Measurements from ENCODE around the gene TACC3.

The TACC3 gene

GRCh38 chr4:1721666-1722550, 587 bp downstream of the TACC3 start:
- in situ Hi-C loops (cut with MboI; ENCODE audit: low sequenced_read_pairs) = no loop called here

DNA sequence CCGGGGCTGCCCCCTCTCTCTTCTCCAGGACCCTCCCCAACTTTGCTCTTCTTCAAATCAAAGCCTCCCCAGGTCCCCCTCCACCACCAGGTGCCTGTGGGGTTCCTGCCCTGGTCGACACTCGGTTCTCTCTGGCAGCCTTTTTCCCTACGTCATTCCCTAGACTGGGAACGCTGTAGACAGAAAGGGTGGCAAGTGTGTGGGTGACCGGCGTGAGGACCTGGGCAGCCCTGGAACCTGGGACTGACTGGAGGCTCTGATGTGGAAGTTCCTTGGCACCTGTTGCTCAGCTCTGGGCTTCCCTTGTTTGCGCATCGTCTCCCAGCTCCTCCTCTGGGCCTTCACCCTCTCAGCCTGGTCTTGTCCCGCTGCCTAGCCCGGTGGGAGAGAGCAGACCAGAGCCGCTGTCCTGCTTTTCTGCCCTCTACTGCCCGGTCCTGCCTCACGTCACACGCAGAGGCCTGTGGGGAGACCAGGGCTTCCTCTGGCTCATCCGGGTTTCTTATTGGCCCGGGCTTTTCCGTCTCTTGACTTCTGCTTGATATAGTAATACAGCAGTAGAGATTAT, 1.3 kb downstream of the TACC3 start:
- in situ Hi-C loops (cut with MboI; ENCODE audit: low sequenced_read_pairs) = no loop called here

- in situ Hi-C loops (cut with MboI; ENCODE audit: low sequenced_read_pairs) = no loop called here
These were observed 1.9 kb downstream of the TACC3 start for GRCh38 chr4:1723131-1723801.

DNA sequence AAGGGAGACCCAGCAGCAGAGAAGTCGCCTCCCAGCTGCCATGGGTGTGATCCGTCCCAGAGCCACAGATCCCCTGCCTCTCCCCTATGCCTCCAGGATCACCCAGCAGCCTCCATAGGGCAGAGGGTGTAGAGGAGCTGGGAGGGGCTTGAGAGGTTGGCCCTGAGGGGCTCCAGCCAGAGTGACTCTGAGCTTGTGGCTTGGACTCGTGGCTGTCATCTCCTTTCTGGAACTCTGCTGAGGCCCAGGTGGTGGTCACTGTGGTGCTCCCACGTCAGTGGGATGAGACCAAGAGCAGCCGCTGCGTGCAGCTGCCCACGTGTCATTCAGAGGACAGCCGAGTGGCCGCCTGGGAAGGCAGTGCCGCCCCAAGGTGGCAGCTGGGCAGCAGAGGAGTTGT, 4.2 kb downstream of the TACC3 start:
- in situ Hi-C loops (cut with MboI; ENCODE audit: low sequenced_read_pairs) = no loop called here

- in situ Hi-C loops (cut with MboI; ENCODE audit: low sequenced_read_pairs) = no loop called here
These were observed 5.0 kb downstream of the TACC3 start for GRCh38 chr4:1726146-1726934.

- in situ Hi-C loops (cut with MboI; ENCODE audit: low sequenced_read_pairs) = no loop called here
These were observed 6.1 kb downstream of the TACC3 start for GRCh38 chr4:1727117-1728031.

DNA sequence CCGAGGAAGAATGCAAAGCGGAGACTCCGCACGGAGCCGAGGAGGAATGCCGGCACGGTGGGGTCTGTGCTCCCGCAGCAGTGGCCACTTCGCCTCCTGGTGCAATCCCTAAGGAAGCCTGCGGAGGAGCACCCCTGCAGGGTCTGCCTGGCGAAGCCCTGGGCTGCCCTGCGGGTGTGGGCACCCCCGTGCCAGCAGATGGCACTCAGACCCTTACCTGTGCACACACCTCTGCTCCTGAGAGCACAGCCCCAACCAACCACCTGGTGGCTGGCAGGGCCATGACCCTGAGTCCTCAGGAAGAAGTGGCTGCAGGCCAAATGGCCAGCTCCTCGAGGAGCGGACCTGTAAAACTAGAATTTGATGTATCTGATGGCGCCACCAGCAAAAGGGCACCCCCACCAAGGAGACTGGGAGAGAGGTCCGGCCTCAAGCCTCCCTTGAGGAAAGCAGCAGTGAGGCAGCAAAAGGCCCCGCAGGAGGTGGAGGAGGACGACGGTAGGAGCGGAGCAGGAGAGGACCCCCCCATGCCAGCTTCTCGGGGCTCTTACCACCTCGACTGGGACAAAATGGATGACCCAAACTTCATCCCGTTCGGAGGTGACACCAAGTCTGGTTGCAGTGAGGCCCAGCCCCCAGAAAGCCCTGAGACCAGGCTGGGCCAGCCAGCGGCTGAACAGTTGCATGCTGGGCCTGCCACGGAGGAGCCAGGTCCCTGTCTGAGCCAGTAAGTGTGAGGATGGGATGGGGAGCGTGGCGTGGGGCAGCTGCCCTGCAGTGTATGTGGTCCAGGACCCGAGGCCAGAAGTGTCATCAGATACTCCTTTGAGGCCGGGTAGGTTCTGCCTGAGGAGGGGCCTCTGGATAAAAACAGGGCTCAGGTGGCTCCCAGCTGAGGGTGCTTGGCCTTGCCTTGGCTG, 7.0 kb downstream of the TACC3 start:
- in situ Hi-C loops (cut with MboI; ENCODE audit: low sequenced_read_pairs) = no loop called here

GRCh38 chr4:1730532-1731135, 9.3 kb downstream of the TACC3 start:
- in situ Hi-C loops (cut with MboI; ENCODE audit: low sequenced_read_pairs) = no loop called here

- in situ Hi-C loops (cut with MboI; ENCODE audit: low sequenced_read_pairs) = no loop called here
These were observed 9.9 kb downstream of the TACC3 start for GRCh38 chr4:1731180-1731579.

DNA sequence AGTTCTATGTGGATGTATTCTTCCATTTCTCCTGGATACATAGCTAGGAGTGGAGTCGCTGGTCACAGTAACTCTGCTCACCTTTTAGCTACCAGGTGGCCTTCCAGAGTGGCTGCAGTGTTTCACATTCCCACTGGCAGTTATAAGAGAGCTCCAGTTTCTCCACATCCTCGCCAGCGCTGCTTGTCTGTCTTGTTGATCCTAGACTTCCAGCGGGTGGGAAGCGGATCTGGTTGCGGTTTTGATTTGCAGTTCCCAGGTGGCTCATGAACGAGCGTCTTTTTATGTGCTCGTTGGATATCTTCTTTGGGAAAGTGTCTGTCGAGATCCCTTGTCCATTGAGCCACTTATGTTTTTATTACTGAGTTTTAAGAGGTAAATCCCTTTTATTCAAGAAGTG, 11.6 kb downstream of the TACC3 start:
- in situ Hi-C loops (cut with MboI; ENCODE audit: low sequenced_read_pairs) = no loop called here

DNA sequence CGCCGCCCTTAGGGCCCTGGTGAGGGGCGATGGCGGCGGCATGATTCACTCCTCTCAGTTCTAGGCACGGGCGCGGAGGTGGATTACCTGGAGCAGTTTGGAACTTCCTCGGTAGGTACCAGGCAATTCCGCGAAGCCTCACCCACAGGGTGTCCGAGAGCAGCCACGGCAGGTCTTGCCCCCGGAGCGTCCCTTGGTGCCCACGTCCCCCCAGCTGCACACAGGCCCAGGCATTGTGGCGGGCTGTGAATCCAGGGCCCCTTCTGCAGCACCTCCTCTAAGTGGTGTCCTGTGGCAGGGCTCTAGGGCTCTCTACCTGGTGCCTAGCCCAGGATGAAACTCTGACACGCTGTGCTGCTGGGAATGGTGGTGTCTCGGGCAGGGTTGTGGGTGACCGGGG, 13.9 kb downstream of the TACC3 start:
- in situ Hi-C loops (cut with MboI; ENCODE audit: low sequenced_read_pairs) = no loop called here

DNA sequence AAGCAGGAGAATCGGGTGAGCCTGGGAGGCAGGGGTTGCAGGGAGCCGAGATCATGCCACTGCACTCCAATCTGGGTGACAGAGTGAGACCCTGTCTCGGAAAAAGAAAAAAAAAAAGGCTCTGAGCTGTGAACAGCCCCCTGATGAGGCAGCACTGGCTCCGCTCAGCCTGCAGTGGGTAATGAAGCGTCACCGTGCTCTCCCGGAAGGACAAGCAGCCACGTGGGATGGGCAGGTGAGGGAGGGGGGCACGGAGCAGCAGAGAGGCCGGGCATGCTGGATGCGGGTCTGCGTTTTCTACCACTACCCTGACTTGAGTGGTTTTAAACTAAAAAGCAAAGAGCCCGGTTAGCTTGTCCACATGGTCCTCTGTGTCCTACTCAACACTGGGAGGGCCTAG, 15.5 kb downstream of the TACC3 start:
- in situ Hi-C loops (cut with MboI; ENCODE audit: low sequenced_read_pairs) = no loop called here

DNA sequence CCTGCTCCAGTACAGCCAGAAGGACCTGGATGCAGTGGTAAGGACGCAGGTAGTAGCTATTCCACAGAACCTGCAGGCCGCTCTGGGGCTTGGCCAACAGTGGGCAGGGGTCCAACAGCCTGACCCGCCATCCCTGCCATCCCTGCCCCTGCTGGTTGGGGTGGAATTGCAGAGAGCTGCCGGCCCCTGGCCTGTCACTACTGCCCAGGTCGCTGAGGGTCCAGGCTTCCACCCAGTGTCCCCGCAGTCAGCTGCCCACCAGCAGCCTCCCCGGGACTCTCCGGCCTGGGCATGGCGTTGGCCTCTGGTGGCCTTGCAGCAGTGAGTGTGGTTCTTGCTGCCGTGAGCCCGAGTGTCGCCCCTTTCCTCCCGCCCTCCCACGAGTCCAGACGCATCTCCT, 16.3 kb downstream of the TACC3 start:
- in situ Hi-C loops (cut with MboI; ENCODE audit: low sequenced_read_pairs) = no loop called here

DNA sequence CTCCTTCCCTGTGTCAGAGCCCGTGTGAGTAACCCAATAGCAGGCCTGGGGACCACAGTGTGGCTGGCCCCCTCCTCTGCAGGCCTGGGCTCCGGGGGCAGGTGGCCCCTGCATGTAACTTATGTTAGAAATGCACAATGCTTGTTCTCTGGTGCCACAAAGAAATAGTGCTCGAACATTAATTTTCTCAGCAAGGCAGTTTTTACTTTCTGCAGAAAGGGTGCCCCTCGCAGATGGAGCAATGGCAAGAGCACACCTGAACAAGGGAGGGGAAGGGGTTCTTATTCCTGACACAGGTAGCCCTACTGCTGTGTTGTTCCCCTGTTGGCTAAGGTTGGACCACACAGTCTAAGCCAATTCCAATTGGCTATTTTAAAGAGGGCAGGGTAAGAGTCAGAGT, 17.1 kb downstream of the TACC3 start:
- in situ Hi-C loops (cut with MboI; ENCODE audit: low sequenced_read_pairs) = no loop called here

- in situ Hi-C loops (cut with MboI; ENCODE audit: low sequenced_read_pairs) = no loop called here
These were observed 18.0 kb downstream of the TACC3 start for GRCh38 chr4:1739358-1739757.

- in situ Hi-C loops (cut with MboI; ENCODE audit: low sequenced_read_pairs) = no loop called here
These were observed 18.8 kb downstream of the TACC3 start for GRCh38 chr4:1740021-1740545.

DNA sequence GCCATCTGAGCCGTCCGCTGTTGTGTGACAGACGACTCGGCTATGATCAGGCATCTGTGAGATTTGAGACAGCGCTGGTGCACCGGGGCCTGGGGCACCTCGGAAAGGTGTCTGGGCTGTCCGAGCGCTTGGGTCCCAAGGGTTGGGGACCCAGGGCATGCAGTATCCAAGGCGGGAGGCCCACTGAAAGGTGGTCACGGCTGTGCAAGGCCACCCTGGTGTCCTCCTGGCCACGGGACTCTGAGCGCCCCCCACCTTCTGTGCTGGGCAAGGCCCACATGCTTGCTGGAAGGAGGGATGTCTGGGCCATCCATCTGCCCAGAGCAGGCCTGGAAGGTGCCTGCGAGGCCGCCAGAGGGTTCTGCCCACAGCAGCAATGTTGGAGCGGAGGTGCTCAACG, 19.9 kb downstream of the TACC3 start:
- in situ Hi-C loops (cut with MboI; ENCODE audit: low sequenced_read_pairs) = no loop called here

DNA sequence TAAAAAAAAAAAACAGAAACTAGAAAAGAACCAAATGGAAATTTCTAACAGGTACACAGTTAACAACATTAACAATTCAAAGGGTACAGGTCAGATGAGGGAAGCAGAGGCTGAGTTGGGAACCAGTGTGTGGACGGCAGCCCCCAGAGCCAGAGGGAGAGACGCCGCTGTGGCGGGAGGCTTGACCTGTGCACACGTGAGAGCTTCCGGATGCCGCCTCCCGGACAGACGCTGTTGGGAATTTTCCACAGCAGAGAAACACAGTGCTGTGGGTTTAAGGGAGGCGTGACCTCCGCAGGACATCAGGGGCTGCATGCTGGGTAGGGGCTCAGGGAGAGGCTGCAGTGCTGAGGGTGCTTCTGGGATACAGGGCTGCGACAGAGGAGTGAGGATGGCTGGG, 22.2 kb downstream of the TACC3 start:
- in situ Hi-C loops (cut with MboI; ENCODE audit: low sequenced_read_pairs) = no loop called here

DNA sequence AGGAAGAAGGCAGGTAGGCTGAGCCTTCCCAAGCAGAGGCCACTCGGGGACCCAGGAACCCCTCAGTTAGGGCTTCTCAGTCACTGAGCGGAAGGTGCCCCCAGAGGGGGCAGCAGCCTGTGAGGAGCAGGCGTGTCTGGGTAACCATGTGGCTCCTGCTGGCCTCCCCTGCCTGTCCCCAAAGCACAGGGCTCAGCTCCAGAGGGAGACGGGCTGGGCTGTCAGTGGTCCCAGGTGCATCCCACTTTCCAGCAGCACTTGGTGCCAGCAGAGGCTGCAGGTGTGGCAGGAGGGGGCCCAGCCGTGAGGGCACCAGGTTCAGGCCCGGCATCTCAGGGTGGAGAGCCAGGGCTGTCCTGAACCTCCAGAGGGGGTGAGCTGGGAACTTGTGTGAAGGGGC, 22.7 kb downstream of the TACC3 start:
- in situ Hi-C loops (cut with MboI; ENCODE audit: low sequenced_read_pairs) = no loop called here
